HepG2 (cell line): ENCODE measurements around the gene TNNI3K.

ENCODE experiments used
- CBFB ChIP-seq: sonication (generic); formaldehyde crosslinking; IDR thresholded peaks from 2 replicates; pipeline ENCODE4 v1.4.0; 2020; ENCODE audit warnings: missing genetic modification reagents
- KMT2A ChIP-seq: sonication (generic); formaldehyde crosslinking; IDR thresholded peaks from 2 replicates; pipeline ENCODE4 v1.4.0; 2020; ENCODE audit warnings: missing genetic modification reagents

- TF ChIP-seq KMT2A (no peak), CBFB (CRISPR knock-in tag) (no peak)
Measured at GRCh38 chr1:74245168-74245772, 10.1 kb downstream of the TNNI3K start.
